Suprapubic skin (tissue), 4 donors: ENCODE results near the gene DIAPH1.

Experiments
- POLR2A ChIP-seq, 2 donors: fragments of 450-650 bp; IDR thresholded peaks; one replicate each; pipeline ENCODE4 v1.6.1; 2017; ENCODE audit warnings: antibody characterized with exemption in 2 of 2, mild to moderate bottlenecking in 2 of 2, moderate library complexity in 2 of 2
- POLR2AphosphoS5 ChIP-seq, 3 donors: sonication (generic); formaldehyde crosslinking; IDR thresholded peaks; one replicate each; pipeline ENCODE4 v1.6.1; 2017; ENCODE audit warnings: antibody characterized with exemption in 3 of 3
- TF ChIP-seq, protein P1 (sequence below), 2 donors: fragments of 200-600 bp in 1 of 2; fragments of 450-650 bp in 1 of 2; sonication (generic) in 1 of 2; IDR thresholded peaks; one replicate each; pipeline ENCODE4 v1.5.1; 2016 to 2019; ENCODE audit warnings: antibody characterized with exemption in 2 of 2, mild to moderate bottlenecking in 1 of 2, moderate library complexity in 1 of 2

- no peak for TF ChIP-seq POLR2A (IDR thresholded peaks at IDR 0.05)
- TF ChIP-seq, protein P1, sequence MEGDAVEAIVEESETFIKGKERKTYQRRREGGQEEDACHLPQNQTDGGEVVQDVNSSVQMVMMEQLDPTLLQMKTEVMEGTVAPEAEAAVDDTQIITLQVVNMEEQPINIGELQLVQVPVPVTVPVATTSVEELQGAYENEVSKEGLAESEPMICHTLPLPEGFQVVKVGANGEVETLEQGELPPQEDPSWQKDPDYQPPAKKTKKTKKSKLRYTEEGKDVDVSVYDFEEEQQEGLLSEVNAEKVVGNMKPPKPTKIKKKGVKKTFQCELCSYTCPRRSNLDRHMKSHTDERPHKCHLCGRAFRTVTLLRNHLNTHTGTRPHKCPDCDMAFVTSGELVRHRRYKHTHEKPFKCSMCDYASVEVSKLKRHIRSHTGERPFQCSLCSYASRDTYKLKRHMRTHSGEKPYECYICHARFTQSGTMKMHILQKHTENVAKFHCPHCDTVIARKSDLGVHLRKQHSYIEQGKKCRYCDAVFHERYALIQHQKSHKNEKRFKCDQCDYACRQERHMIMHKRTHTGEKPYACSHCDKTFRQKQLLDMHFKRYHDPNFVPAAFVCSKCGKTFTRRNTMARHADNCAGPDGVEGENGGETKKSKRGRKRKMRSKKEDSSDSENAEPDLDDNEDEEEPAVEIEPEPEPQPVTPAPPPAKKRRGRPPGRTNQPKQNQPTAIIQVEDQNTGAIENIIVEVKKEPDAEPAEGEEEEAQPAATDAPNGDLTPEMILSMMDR (IDR thresholded peaks at IDR 0.05) = no peak
- no peak for TF ChIP-seq POLR2AphosphoS5 (IDR thresholded peaks at IDR 0.05)
Measured at GRCh38 chr5:141633871-141634561, 15.2 kb upstream of the DIAPH1 start.
